NCI-H345 treated with DMSO at 0.1 percent for 48 hours (cell line): Measurements from ENCODE around the gene NLGN2.
A peak's percentile ranks its signal among the peaks of the same experiment; 100 is the strongest.

Source experiments
- DNase-seq: peaks from one replicate; lab custom pipeline; 2025; ENCODE audit not compliant: unreplicated experiment; lab: John Stamatoyannopoulos, UW

The NLGN2 gene

DNA sequence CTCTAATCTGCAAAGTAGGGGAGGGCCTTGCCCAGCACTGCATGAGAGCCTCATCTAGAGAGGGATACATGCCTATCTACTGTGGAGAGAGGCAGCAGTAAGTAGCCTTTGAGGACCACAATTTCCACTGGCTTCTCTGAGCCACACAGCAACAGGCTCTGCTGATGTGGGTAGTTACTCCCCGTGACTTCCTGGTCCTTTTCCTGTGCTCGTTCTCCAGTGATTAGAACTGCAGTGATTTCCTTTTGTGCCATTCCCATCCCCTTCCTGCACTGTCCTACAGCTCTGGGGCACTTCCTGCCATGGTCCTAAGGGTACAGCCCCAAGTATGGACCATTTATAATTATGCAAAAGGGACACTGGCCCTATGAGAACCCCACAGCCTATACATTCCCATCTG, 16.3 kb upstream of the NLGN2 start:
- no peak for DNase-seq

DNA sequence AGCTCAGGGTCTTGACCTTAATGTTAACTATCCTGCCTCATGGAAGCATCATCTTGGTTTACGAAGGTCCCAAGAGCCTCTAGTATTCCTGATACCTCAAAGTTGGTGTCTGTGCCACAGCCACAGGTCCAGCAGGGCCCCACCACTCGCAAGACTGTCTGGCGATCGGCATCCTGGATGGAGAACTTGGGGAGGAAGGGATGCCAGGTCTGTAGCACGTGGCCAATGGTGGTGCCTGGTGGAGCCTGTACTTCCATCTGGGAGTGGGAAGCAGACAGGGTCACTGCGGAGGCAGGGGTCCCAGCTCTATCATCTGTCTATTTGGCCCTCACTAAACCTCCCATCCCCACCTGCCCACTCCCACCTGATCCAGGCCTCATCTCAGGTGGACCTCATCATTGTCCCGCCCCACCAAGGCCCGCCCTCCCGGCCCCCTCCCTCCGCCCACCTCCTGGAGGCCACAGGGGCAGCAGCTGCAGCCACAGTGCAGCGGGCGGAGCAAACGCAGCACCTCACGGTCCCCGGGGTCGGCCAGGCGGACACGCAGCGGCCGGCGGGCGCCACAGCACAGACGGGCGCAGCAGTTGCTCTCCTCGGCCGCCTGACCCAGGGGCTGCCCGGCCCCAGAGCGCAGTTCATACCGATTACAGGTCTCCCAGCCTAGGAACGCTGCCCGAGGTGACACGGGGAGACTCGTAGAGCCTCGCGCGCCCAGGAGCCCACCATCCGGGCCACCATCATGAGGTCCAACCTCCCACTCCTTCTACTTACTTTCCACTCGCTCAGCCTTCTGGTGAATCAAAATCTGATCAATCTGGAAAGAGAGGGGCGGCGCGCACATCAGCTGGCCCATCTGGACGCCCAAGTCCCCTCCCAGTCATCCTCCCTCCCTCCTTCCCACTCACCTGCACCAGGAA, 14.7 kb upstream of the NLGN2 start:
- DNase-seq = no peak

DNA sequence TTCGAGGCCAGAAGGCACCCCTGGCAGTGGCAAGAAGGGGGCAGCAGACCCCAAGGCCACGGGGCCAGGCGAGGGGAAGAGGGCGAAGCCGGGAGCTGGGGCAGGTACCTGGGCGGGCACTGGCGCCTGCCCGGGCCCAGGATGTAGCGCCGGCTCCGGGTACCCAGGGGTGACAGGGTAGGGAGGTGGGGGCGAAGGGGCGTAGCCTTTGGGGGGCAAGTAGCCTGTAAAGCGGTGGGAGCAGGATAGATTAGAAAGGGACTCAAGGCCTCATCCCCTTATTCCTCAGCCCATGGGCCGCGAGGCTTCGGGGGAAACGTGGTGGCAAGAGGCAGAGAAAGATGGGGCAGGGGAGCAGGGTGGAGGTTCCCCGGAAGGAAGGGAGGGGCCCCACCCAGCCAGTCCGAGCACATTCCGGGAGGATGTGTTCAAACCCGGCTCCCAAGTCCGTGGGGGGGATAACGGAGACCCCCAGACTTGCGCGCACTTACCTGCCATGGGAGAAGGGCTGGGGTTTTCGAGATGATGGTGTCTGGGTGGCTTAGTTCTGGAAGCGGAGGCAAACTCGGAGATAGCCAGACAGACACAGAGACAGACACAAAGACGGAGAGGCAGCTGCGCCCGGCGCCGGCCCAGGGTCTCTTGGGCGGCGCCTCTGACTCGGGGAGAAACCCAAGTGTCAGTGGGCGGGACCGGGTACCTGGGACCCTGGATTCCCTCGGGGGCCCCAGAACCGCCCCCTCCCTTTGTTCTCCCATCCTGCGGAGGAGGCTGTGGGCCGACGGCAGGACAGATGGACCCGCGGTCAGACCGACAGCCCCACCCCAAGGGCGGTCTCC, 13.8 kb upstream of the NLGN2 start:
- peak; percentile 23 for DNase-seq

DNA sequence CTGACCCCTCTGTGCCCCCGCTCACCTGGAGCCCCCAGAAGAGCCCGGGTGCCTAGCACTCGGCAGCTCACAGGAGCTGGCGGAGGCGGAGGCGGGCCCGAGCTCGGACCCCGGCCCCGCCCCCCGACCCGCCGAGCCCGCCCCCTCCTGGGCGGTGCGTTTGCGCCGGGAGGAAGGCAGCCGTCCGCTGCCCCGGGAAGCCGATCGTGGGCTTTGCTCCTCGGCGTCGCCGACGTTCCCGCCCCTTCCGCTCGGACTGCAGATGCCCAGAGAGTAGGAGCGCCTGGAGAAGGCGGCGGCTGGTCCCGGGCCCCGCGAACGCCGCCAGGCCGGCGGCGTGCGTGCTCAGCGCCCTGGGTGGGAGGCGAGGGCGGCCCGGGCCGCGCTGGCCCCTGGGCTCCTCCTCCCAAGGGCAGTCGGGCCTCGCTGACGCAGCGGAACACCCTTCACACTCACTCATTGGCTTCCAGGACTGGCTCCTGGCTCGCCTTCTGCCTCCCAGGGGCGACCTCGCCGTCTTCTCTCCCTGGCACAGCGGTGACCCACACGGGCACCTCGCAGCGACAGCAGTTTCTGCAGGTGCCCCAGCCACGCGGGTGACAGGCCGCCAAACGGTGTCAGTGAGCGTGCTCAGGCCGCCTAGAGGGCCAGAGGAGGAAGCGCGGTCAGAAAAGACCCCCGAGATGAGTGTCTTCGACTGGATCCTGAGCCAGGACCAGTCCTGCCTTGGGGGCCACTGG, 13.0 kb upstream of the NLGN2 start, which contains the start of gene PLSCR3:
Gene PLSCR3 (minus strand): TSS at position 74 of the 740 bp plus-strand sequence. CDS start 415 bp downstream, outside the sequence.
- peak; percentile 33 for DNase-seq

DNA sequence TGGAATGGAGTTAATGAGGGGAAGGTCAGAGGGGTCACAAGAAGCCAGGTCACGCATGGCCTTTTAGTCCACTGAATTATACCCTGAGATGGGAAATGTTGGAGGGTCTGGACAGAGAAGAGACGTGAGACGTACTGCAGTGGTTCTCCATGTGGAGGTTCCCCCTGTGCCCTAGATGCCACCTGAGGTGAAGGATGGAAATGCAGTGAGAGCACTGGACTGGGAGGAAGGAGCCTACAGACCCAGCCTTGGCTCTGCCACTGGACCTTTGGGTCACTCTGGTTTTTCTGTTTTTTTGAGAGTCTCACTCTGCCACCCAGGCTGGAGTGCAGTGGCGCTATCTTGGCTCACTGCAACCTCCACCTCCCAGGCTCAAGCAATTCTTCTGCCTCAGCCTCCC, 11.5 kb upstream of the NLGN2 start:
- no peak for DNase-seq

DNA sequence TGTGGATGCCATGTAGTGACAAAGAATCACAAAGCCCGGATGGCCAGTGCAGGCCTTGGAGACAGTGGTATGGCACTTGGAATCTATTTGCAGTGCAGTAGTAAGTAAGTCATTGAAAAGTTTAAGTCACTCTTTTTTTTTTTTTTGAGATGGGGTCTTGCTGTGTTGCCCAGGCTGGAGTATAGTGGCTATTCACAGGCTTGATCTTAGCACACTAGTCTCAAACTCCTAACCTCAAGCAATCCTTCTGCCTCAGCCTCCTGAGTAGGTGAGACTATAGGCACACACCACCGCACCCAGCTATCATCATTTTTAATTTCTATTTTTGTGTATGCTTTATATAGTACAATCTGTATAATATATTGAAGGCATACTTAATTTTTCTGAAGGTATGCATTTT, 9.0 kb upstream of the NLGN2 start:
- DNase-seq = no peak

DNA sequence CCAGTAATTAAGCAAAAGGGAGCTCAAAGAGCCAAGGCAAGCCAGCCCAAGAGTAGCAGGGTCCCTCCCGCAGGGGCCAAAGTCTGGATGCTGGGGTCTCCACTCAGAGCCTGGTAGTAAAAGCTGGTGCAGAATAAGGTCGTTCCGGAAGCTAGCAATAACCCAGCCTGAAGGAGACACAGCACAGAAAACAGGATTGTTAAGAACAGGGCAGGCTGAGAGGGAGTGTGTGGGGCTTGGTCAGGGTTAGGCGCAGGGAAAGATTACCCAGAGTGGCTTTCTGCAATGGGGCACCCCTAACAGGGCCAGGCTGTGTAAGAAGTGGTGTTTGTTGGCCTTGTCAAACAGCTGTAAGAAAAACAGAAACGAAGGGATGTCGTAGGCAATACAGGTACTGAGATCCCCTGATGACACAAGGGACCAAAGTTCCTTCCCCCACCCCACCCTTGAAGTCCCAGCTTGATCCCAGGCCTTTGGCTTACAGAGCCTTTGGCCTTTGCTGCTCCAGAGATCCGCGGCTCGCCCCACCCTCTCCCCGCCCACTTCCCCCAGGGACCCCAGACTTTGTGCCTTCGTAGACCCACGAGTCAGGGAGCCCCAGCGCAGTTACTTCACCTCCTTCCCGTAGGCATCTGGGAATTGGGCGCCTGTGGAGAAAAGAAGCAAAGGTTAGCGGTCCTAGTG, 4.5 kb upstream of the NLGN2 start:
- DNase-seq = peak; percentile 14

DNA sequence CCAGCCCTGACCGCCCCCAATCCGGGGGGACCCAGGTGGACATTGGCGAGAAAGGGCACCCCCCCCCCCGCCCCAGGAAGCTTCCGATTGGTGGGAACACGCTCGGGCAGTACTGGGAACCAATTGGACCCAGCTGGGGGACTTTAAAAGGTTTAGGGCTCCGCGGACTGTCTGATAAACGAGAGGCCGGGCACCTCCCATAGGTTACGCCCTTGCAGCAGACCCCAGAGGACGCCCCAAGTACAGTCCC, 4.0 kb upstream of the NLGN2 start:
- DNase-seq = no peak

DNA sequence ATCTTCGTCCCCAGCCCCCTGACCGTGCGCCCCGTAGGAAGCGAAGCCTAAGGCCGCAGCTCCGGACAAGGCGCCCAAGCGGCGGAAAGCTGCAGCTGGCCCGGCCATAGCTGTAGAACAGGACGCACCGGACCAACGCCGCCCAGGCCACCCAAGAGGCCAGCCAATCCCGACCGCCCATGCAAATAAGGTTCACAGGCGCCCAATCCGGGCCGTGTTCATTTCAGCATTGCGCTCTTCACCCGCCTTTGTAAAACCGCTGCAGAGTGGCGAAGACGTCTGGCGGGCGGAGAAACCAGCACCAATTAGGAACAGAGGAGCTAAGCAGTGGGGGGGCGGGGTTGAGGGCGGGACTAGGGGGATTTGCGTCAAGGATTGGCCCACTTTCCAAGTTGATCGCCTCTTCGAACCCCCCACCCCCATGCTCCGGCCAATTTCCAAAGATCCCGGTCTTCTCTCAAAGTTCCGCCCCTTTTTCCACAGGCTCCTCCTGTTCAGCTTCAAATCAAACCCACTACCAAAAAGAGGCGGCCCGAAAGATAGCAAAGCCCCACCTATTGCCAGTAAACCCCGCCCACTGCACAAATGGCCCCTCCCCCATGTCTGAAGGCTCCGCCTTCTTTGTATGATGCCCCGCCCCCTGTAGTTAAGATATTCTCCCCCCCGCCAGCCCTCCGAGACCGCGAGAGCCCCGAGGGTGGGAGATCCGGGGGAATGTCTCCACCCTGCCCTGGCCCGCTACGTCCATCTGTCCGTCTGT, 3.5 kb upstream of the NLGN2 start, which contains the start of gene TMEM256:
Gene TMEM256 (minus strand): TSS at position 121 of the 760 bp plus-strand sequence. CDS start 13 bp downstream, at position 108.
- DNase-seq = peak; percentile 97

DNA sequence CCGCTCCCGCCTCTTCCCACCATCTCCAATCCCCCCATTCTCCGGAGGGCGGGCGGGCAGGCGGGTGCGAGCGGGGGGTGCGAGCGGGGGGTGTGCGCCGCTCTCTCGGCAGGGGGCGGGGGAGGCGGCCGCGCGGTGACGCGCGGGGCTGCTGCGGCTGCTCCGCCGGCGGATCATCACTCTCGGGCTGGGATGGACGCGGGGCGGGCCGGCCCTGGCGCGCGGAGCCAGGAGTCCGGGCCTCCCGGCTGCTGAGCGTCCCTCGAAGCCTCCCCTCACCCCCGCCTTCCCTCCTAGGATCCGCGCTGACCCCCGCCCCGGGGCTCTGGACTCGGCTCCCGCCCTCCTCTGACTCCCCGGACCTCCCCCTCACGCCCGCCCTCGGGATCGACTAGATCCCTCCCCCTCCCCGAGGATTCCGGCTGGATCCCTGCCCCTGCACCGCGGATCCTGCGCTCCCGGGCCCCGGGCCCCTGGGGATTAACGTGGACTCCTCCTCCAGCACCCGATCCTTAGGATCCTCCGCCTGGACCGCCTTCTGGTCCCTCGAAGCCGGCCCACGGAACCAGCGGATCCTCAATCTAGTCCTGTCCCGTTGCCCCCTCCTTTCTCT, 2.8 kb upstream of the NLGN2 start:
- no peak for DNase-seq

DNA sequence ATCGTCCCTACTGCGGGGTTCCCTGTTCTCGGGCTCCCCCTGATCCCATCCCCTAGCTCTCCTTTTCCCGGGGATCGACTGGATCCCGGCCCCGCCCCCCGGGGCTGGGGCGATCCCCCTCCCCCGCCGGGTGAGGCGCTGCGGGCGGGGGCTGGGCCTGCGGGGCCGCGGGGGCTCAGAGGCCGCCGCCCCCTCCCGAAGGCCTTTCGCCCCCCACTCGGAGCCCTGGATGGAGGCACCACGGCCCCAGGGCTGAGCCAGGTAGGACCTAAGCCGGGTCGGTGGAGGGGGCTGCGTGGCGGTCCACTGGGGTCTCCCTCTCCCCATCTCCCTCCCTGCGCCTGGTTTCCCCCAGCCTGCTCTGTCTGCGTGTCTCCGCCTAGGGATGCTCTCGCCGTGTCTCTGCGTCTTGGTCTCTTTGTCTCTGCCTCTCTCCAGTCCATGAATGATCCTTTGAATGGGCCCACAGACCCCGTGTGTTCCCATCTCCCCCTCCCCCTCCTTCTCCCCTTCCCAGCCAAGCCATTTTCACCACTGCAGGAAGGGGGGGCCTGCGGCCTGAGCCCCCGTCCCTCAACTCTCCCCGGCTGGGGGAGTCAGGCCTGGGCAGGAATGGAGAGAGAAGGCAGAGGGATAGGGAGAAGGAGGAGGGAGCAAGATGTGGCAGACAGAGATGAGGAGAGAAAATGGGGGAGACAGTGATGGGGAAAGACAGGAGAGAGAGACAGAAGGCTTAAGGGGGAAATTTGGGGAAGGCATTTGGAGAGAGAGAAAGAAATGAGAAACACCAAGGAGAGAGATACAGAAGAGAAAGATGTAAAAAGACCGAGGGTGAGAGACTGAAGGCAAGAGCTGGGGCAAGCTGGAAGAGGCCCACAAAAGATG, 2.1 kb upstream of the NLGN2 start:
- no peak for DNase-seq

DNA sequence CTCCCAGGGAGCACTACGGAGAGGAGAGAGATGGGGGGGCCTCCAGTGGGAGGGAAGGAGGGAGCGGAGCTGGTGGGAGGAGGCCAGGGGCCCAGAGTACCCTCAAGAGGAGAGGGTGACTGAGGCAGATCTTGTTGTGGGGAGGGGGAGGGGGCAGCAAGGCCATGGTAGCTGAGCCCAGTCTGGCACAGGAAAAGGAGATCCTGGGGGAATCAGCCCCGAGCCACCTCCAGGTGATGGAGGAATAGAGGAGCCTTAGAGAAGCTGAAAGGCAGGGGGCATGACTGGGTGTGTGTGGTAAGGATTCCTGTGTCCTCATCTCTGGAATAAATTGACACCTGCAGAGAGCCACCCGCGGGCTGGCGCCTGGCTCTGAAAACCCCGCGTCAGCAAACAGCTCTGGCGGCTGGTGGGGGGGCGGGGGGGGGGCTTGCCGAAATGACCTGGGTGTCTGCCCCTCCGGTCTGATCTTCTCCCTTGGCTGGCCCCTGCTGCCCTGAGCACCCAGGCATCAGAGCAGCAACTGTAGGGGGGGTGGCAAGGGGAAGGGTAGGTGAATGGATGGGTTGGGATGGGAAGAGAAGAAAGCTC, 1.3 kb upstream of the NLGN2 start:
- DNase-seq = no peak

DNA sequence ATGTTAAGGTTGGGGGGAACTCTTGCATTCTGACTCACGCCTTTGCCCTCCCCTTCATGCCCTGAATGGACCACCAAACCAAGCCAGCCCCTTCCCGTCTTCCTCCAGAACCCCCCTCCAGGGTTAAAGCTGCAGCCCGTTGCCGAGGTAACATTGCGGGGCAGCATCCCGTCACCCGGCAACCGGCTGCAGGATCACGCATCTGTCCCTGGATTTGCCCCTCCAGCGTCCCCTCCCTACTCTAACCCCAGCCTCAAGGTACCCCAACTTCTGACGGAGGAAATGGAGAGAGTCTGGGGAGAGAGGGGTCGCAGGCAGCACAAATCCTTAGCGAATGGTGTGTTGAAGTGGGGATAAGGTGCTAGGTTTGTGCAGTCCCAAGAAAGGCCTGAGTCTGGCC, 563 bp upstream of the NLGN2 start:
- no peak for DNase-seq

DNA sequence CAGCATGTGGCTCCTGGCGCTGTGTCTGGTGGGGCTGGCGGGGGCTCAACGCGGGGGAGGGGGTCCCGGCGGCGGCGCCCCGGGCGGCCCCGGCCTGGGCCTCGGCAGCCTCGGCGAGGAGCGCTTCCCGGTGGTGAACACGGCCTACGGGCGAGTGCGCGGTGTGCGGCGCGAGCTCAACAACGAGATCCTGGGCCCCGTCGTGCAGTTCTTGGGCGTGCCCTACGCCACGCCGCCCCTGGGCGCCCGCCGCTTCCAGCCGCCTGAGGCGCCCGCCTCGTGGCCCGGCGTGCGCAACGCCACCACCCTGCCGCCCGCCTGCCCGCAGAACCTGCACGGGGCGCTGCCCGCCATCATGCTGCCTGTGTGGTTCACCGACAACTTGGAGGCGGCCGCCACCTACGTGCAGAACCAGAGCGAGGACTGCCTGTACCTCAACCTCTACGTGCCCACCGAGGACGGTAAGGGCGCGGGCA, 645 bp downstream of the NLGN2 start:
- DNase-seq = no peak

DNA sequence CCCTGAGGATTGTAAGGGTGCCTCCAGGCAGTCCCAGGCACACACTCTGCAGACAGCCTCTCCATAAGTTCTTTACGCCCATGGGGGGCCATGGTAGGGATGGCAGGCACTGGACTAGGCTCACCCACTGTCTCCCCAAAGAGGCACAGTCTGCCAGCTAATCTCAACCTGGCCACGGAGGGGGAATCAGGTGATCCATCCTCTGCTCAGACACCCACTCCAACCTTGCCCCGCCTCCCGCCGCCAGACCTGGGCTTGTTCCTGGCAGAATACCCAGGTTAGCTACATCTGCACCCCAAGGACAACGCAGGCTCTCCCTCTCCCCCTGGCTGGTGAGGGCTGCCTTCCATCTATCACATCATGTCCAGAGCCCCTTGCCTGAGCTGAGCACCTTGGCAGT, 1.2 kb downstream of the NLGN2 start:
- DNase-seq = no peak

DNA sequence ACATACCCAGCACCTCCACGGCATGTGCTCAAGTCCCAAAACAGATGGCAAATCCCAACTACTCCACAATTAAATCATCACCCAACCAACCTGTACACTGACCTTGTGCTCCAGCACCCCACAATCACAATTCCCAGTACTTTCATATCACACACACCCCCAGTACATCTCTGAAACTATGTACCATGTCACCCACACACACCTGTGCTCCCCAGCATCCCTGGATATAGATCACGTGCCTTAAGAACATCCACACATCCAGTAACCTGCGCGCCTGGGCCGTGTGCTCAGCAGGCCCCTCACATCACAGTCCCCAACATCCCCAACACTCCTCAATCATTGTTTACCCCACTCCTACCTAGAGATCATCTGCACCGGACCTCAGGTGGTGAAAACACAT, 2.1 kb downstream of the NLGN2 start:
- DNase-seq = no peak

DNA sequence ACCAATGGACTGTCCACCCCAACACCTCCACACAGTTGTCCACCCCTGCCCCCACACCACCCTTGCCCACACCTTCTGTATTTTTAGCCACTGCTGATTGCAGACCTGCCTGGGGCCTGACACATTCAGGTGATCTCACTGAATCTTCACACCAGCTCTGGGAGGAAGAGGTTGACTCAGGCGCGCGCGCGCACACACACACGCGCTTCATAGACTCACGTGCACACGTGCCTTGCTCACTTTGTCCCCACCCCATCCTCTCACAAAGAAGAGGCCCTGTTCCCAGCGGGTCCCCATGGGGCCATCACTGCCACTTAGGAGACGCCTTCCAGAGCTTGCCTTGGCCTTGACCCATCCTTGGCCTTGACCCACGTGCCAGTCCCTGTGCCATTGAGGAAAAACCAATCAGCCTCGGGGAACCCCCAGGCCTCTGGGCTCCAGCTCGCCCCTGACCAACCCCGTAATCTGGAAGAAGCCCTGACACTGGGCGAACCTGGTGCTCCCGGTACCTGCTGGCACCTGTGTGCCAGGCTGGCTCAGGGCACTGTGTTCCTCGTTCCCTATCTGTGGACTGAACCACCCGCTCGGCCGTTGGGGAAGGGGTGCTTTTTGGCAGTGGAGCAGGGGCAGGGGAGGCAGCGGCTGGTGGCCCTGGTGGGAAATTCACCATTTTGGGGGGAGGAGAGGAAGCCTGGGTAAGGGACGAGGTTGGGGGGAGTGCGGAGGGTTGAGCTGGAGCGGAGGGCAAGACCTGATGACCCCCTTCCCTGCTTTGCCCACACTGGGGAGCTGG, 3.2 kb downstream of the NLGN2 start:
- no peak for DNase-seq

DNA sequence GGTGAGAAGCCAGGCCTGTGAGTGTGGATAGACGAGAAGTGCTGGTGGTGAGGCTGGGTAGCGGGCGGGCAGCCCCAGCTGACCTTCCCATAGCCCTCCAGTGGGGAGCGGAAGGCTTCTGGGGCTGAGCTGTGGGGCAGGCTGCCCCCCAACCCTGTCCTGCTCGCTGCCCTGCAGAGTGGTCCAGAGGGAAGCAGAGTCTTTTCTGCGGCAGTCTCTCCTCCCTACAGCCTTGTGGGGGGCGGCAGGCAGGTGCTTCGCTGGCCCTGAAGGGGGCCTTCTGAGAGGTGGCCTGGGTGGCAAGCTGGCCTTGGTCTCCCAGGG, 3.7 kb downstream of the NLGN2 start:
- no peak for DNase-seq
